ENCODE results near the gene FRZB.

The FRZB gene

GRCh38 chr2:182854375-182855105, 11.9 kb downstream of the FRZB start:
- no peak overlapping the region for H3K4me3 ChIP-seq (ENCODE audit: low read depth, low read length)
- in situ Hi-C loops (cut with HindIII; ENCODE audit: low sequenced_read_pairs): no loop called here
- no peak for DNase-seq (ENCODE audit: low read depth, low spot score)
- no peak for TF ChIP-seq CTCF (IDR thresholded peaks at IDR 0.05; ENCODE audit: low read depth, low read length)

GRCh38 chr2:182852801-182853200, 13.6 kb downstream of the FRZB start:
- no peak overlapping the region for H3K4me3 ChIP-seq (ENCODE audit: low read depth, low read length)
- in situ Hi-C loops (cut with HindIII; ENCODE audit: low sequenced_read_pairs): no loop called here
- TF ChIP-seq CTCF (IDR thresholded peaks at IDR 0.05; ENCODE audit: low read depth, low read length): no peak
- DNase-seq (ENCODE audit: low read depth, low spot score): no peak

GRCh38 chr2:182852090-182852489, 14.3 kb downstream of the FRZB start:
- in situ Hi-C loops (cut with HindIII; ENCODE audit: low sequenced_read_pairs): no loop called here

GRCh38 chr2:182845794-182846417, 20.5 kb downstream of the FRZB start:
- DNase-seq (ENCODE audit: low read depth, low spot score): no peak
- TF ChIP-seq CTCF (IDR thresholded peaks at IDR 0.05; ENCODE audit: low read depth, low read length): no peak
- in situ Hi-C loops (cut with HindIII; ENCODE audit: low sequenced_read_pairs): no loop called here

More at GRCh38 chr2:182852090-182852489, 14.3 kb downstream of the FRZB start:
- DNase-seq (ENCODE audit: low read depth, low spot score): no peak
- no peak overlapping the region for H3K4me3 ChIP-seq (ENCODE audit: low read depth, low read length)
- no peak for TF ChIP-seq CTCF (IDR thresholded peaks at IDR 0.05; ENCODE audit: low read depth, low read length)

GRCh38 chr2:182836451-182836850, 30.0 kb downstream of the FRZB start:
- no peak for DNase-seq (ENCODE audit: low read depth, low spot score)
- in situ Hi-C loops (cut with HindIII; ENCODE audit: low sequenced_read_pairs): no loop called here
- no peak for TF ChIP-seq CTCF (IDR thresholded peaks at IDR 0.05; ENCODE audit: low read depth, low read length)
- H3K4me3 ChIP-seq (ENCODE audit: low read depth, low read length): no peak overlapping the region

More at GRCh38 chr2:182845794-182846417, 20.5 kb downstream of the FRZB start:
- H3K4me3 ChIP-seq (ENCODE audit: low read depth, low read length): no peak overlapping the region

- DNase-seq (ENCODE audit: low read depth, low spot score): no peak
- no peak overlapping the region for H3K4me3 ChIP-seq (ENCODE audit: low read depth, low read length)
- in situ Hi-C loops (cut with HindIII; ENCODE audit: low sequenced_read_pairs): no loop called here
- TF ChIP-seq CTCF (IDR thresholded peaks at IDR 0.05; ENCODE audit: low read depth, low read length): no peak
Observed at GRCh38 chr2:182834293-182834692, 32.1 kb downstream of the FRZB start.
